GM23338 (cell line): ENCODE results near the gene TTC38. TPM values are rescaled to one million over a fixed set of nuclear protein-coding genes. Genes with fewer than 3 reads are reported as not detected.

Experiments used
- ATAC-seq: fragments of 200-7000 bp; cut with Tn5 transposase; 3 replicates; pipeline ENCODE4 v1.9.1; 2020
- DNase-seq: peaks from one replicate; pipeline ENCODE4 v3.0.0-alpha.2; 2015; ENCODE audit warnings: low spot score
- H2AFZ ChIP-seq: fragments of 200-600 bp; sonication (generic); 2 replicates; pipeline ENCODE4 v1.8.0; 2016; ENCODE audit warnings: antibody characterized with exemption, mild to moderate bottlenecking, moderate library complexity
- H3F3A ChIP-seq: fragments of 200-600 bp; sonication (generic); replicated peaks from 2 replicates; pipeline ENCODE4 v1.8.0; 2017; ENCODE audit warnings: antibody characterized with exemption, mixed run types, low read depth
- H3K27ac ChIP-seq: fragments of 200-600 bp; sonication (generic); 2 replicates; pipeline ENCODE4 v1.6.1; 2016; ENCODE audit warnings: low read depth
- H3K27me3 ChIP-seq: fragments of 200-600 bp; sonication (generic); 2 replicates; pipeline ENCODE4 v1.8.0; 2016; ENCODE audit warnings: mild to moderate bottlenecking, mixed run types, moderate library complexity; ENCODE audit not compliant: insufficient read depth
- H3K36me3 ChIP-seq: fragments of 200-600 bp; sonication (generic); 2 replicates; pipeline ENCODE4 v1.8.0; 2016; ENCODE audit warnings: mild to moderate bottlenecking; ENCODE audit not compliant: insufficient read depth
- H3K4me1 ChIP-seq: fragments of 200-600 bp; sonication (generic); 2 replicates; pipeline ENCODE4 v1.8.0; 2016; ENCODE audit warnings: mild to moderate bottlenecking, moderate library complexity; ENCODE audit not compliant: insufficient read depth
- H3K4me2 ChIP-seq: fragments of 200-600 bp; sonication (generic); 2 replicates; pipeline ENCODE4 v1.7.1; 2017; ENCODE audit warnings: mixed run types
- H3K4me3 ChIP-seq: fragments of 200-600 bp; sonication (generic); 2 replicates; pipeline ENCODE4 v1.6.1; 2016; ENCODE audit warnings: mixed run types
- H3K79me2 ChIP-seq: fragments of 200-600 bp; sonication (generic); replicated peaks from 2 replicates; pipeline ENCODE4 v1.8.0; 2017; ENCODE audit warnings: mild to moderate bottlenecking; ENCODE audit not compliant: insufficient read depth
- H3K9me2 ChIP-seq: fragments of 200-600 bp; sonication (generic); 2 replicates; pipeline ENCODE4 v1.8.0; 2017; ENCODE audit not compliant: insufficient read depth
- H4K20me1 ChIP-seq: fragments of 200-600 bp; sonication (generic); replicated peaks from 2 replicates; pipeline ENCODE4 v1.8.0; 2017; ENCODE audit warnings: mild to moderate bottlenecking; ENCODE audit not compliant: insufficient read depth
- H3K27ac Mint-ChIP-seq: 2 replicates; pipeline ENCODE4 v1.8.0; 2020; ENCODE audit warnings: inconsistent platforms, mild to moderate bottlenecking, moderate library complexity, mixed read lengths
- H3K27me3 Mint-ChIP-seq: 3 replicates; pipeline ENCODE4 v1.8.0; 2022; ENCODE audit warnings: low read depth, mild to moderate bottlenecking, moderate library complexity, mixed read lengths, inconsistent platforms; ENCODE audit not compliant: insufficient read depth, poor library complexity
- H3K36me3 Mint-ChIP-seq: 3 replicates; pipeline ENCODE4 v1.8.0; 2021; ENCODE audit warnings: low read depth, mild to moderate bottlenecking, inconsistent platforms, moderate library complexity, mixed read lengths
- H3K4me1 Mint-ChIP-seq: 3 replicates; pipeline ENCODE4 v1.8.0; 2020; ENCODE audit warnings: mild to moderate bottlenecking, inconsistent platforms, mixed read lengths
- H3K4me3 Mint-ChIP-seq: 3 replicates; pipeline ENCODE4 v1.8.0; 2021; ENCODE audit warnings: moderate library complexity, mild to moderate bottlenecking, inconsistent platforms, mixed read lengths
- H3K9me3 Mint-ChIP-seq: 3 replicates; pipeline ENCODE4 v1.8.0; 2020; ENCODE audit warnings: moderate library complexity, mild to moderate bottlenecking, inconsistent platforms, mixed read lengths
- CTCF ChIP-seq, 2 experiments: fragments of 200-600 bp in 1 of 2; sonication (generic) in 1 of 2; conservative IDR thresholded peaks; 2 replicates each; pipeline versions ENCODE4 v1.5.1 to v1.6.1; 2016 to 2017; ENCODE audit warnings: antibody characterized with exemption in 2 of 2, low read depth in 2 of 2, mild to moderate bottlenecking in 2 of 2, moderate library complexity in 1 of 2
- ETS1 ChIP-seq: IDR thresholded peaks from 2 replicates; pipeline ENCODE4 v1.6.1; 2016; ENCODE audit warnings: antibody characterized with exemption
- JUNB ChIP-seq: IDR thresholded peaks from one replicate; pipeline ENCODE4 v1.6.1; 2016; ENCODE audit warnings: antibody characterized with exemption; ENCODE audit not compliant: unreplicated experiment
- POLR2AphosphoS5 ChIP-seq: IDR thresholded peaks from 2 replicates; pipeline ENCODE4 v1.6.1; 2016; ENCODE audit warnings: antibody characterized with exemption, low read depth
- REST ChIP-seq: IDR thresholded peaks from one replicate; pipeline ENCODE4 v1.6.1; 2018; ENCODE audit warnings: antibody characterized with exemption; ENCODE audit not compliant: unreplicated experiment
- ZNF114 ChIP-seq: fragments of 250-450 bp; sonication (Bioruptor Pico); IDR thresholded peaks from 2 replicates; pipeline ENCODE4 v1.5.0; 2020; ENCODE audit warnings: mild to moderate bottlenecking, moderate library complexity
- ZNF331 ChIP-seq: fragments of 250-450 bp; sonication (Bioruptor Pico); IDR thresholded peaks from 2 replicates; pipeline ENCODE4 v1.5.0; 2020; ENCODE audit warnings: low read depth, mild to moderate bottlenecking, moderate library complexity
- polyA plus RNA-seq: library from polyadenylated mRNA; unstranded; fragments of >200 nt; fragmentation: Nextera tagmentation; extraction: Ambion mirVana; gene quantifications from 2 replicates; pipeline ENCODE4 v1.2.1, GENCODE V29; 2016
- total RNA-seq: library from RNA; depleted of rRNA; stranded (reverse); fragments of >200 nt; shearing (Covaris generic); gene quantifications from 2 replicates; pipeline ENCODE4 v1.2.3, GENCODE V29; 2014

Gene TTC38
- total and polyA plus RNA-seq, 2 experiments from 2014 or later, result 11.8 to 46.6 TPM

- no peak overlapping the region for H3K4me3 Mint-ChIP-seq
- H3K4me1 Mint-ChIP-seq, result no peaks in the 10 kb centered on the region
- H3K9me2 ChIP-seq, result no peaks in the 10 kb centered on the region
- no peak overlapping the region for H2AFZ ChIP-seq
- H3F3A ChIP-seq, result no peaks in the 10 kb centered on the region
- H3K27ac Mint-ChIP-seq, result no peak overlapping the region
- no peak for TF ChIP-seq ZNF114 (CRISPR knock-in tag)
- no peak for TF ChIP-seq ETS1
- TF ChIP-seq POLR2AphosphoS5, result no peak
- TF ChIP-seq JUNB, result no peak
- TF ChIP-seq REST, result no peak
- TF ChIP-seq CTCF (conservative IDR thresholded peaks at IDR 0.05; ENCODE audit: low read depth in 2 of 2), result no peak
- no peak for TF ChIP-seq ZNF331 (CRISPR knock-in tag)
- peaks cover 43% of the 10 kb centered on the region for H3K36me3 Mint-ChIP-seq
- no peak overlapping the region for H3K27ac ChIP-seq
- no peaks in the 10 kb centered on the region; the same call in 1 of the 2 replicates for H4K20me1 ChIP-seq
- H3K4me1 ChIP-seq, result no peaks in the 10 kb centered on the region
- DNase-seq (no peak), ATAC-seq (no peak)
- no peaks in the 10 kb centered on the region for H3K79me2 ChIP-seq
- H3K36me3 ChIP-seq, result peaks cover 16% of the 10 kb centered on the region; the same call in 1 of the 2 replicates
- no peak overlapping the region for H3K4me2 ChIP-seq
- H3K9me3 Mint-ChIP-seq, result no peaks in the 10 kb centered on the region
- no peaks in the 10 kb centered on the region for H3K27me3 ChIP-seq
- H3K4me3 ChIP-seq, result no peak overlapping the region
- peaks cover 3% of the 10 kb centered on the region for H3K27me3 Mint-ChIP-seq
These were observed 8.8 kb downstream of the TTC38 start for GRCh38 chr22:46276563-46276962.
